ENCODE data around the gene DNAJB13. TPM values are rescaled to one million over a fixed set of nuclear protein-coding genes. Genes with fewer than 3 reads are reported as not detected.

DNAJB13 gene
- total and polyA plus RNA-seq, 9 donors = 0.36 to 23.3 (median 2.1) TPM; not detected in 2

- DNase-seq = no peak
- Histone ChIP-seq H3K4me1 (ENCODE audit: insufficient read depth) (no peaks in the 10 kb centered on the region), H3K9me3 (no peaks in the 10 kb centered on the region), H3K27me3 (no peaks in the 10 kb centered on the region), H3K27ac (no peak overlapping the region), H3K36me3 (no peaks in the 10 kb centered on the region), H3K4me3 (no peak overlapping the region)
- TF ChIP-seq, protein P1, sequence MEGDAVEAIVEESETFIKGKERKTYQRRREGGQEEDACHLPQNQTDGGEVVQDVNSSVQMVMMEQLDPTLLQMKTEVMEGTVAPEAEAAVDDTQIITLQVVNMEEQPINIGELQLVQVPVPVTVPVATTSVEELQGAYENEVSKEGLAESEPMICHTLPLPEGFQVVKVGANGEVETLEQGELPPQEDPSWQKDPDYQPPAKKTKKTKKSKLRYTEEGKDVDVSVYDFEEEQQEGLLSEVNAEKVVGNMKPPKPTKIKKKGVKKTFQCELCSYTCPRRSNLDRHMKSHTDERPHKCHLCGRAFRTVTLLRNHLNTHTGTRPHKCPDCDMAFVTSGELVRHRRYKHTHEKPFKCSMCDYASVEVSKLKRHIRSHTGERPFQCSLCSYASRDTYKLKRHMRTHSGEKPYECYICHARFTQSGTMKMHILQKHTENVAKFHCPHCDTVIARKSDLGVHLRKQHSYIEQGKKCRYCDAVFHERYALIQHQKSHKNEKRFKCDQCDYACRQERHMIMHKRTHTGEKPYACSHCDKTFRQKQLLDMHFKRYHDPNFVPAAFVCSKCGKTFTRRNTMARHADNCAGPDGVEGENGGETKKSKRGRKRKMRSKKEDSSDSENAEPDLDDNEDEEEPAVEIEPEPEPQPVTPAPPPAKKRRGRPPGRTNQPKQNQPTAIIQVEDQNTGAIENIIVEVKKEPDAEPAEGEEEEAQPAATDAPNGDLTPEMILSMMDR (IDR thresholded peaks at IDR 0.05) = no peak
- no peak for TF ChIP-seq POLR2A (IDR thresholded peaks at IDR 0.05)
- no peak for TF ChIP-seq EP300 (IDR thresholded peaks at IDR 0.05)
- WGBS, 3 donors = 90 to 94% (median 92%) methylated on average over 15 of the region's 15 CpGs
- intact Hi-C loops (cut with DNase I) = loop anchor here in 1 of 4 donors (10.0 kb wide), 1 partner anchor 96 kb away; no protein-coding TSS in a partner anchor
Observed at GRCh38 chr11:73968356-73968966, 17.6 kb downstream of the DNAJB13 start.

DNA sequence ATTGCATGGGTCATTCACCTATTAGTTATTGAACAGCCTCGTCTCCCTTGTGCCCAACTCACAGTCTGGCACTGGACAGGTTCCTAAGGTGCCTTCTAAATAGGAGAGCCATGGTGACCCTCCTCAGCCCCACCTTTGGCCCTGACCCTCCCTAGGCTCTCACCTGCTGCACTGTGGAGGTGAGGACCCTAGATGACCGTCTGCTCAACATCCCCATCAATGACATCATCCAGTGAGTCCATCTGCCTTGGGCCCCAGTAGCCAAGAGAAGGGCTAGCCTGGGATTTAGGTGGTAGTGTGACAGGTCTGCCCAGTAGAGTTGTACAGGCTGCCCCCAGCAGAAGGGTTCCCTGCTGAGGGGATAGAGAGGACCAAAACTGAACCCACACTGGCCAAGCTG lies 18.3 kb downstream of the DNAJB13 start:
- Histone ChIP-seq H3K36me3 (no peaks in the 10 kb centered on the region), H3K4me3 (no peak overlapping the region), H3K27ac (no peak overlapping the region), H3K4me1 (ENCODE audit: insufficient read depth) (no peaks in the 10 kb centered on the region), H3K27me3 (no peaks in the 10 kb centered on the region), H3K9me3 (no peaks in the 10 kb centered on the region)
- TF ChIP-seq EP300 (IDR thresholded peaks at IDR 0.05) (no peak), POLR2A (IDR thresholded peaks at IDR 0.05) (no peak)
- DNase-seq = no peak
- WGBS, 3 donors = 66 to 77% (median 70%) methylated on average over 2 of the region's 2 CpGs
- intact Hi-C loops (cut with DNase I) = loop anchor here in 1 of 4 donors (10.0 kb wide), 1 partner anchor 96 kb away; no protein-coding TSS in a partner anchor

- TF ChIP-seq EP300 (IDR thresholded peaks at IDR 0.05) = no peak
- no peak for TF ChIP-seq POLR2A (IDR thresholded peaks at IDR 0.05)
- TF ChIP-seq, protein P1 (IDR thresholded peaks at IDR 0.05) = no peak
- no peaks in the 10 kb centered on the region for H3K36me3 ChIP-seq
- no peaks in the 10 kb centered on the region for H3K27me3 ChIP-seq
- no peaks in the 10 kb centered on the region for H3K4me1 ChIP-seq (ENCODE audit: insufficient read depth)
- 85 to 88% (median 87%) methylated on average over 13 of the region's 13 CpGs for WGBS, 3 donors
- intact Hi-C loops (cut with DNase I) = loop anchor here in 1 of 4 donors (10.0 kb wide), 1 partner anchor 95 kb away; no protein-coding TSS in a partner anchor
- no peak overlapping the region for H3K4me3 ChIP-seq
- no peak for DNase-seq
- H3K27ac ChIP-seq = no peak overlapping the region
- no peaks in the 10 kb centered on the region for H3K9me3 ChIP-seq
Observed at GRCh38 chr11:73969991-73970800, 19.4 kb downstream of the DNAJB13 start.

GRCh38 chr11:73971175-73971719 lies 20.4 kb downstream of the DNAJB13 start:
- no peak for TF ChIP-seq EP300 (IDR thresholded peaks at IDR 0.05)
- no peak for TF ChIP-seq POLR2A (IDR thresholded peaks at IDR 0.05)
- TF ChIP-seq, protein P1 (IDR thresholded peaks at IDR 0.05) = no peak
- Histone ChIP-seq H3K27ac (no peak overlapping the region), H3K27me3 (no peaks in the 10 kb centered on the region), H3K36me3 (no peaks in the 10 kb centered on the region), H3K4me3 (no peak overlapping the region), H3K9me3 (no peaks in the 10 kb centered on the region), H3K4me1 (ENCODE audit: insufficient read depth) (no peaks in the 10 kb centered on the region)
- intact Hi-C loops (cut with DNase I) = no loop called here
- DNase-seq = no peak
- WGBS, 3 donors = 80 to 97% (median 89%) methylated on average over 6 of the region's 6 CpGs
